Measurements from ENCODE around the gene PPM1N.

The PPM1N gene

GRCh38 chr19:45498411-45499195, at the start of gene PPM1N:
Gene PPM1N (plus strand): TSS chr19:45498443. CDS start chr19:45498473, 30 bp downstream.
- DNase-seq = peak; percentile 83 to 91

- no peak for DNase-seq
Observed at GRCh38 chr19:45448887-45449299, 49.4 kb upstream of the PPM1N start.

GRCh38 chr19:45450012-45450333, 48.3 kb upstream of the PPM1N start:
- no peak for DNase-seq

- no peak for DNase-seq
Observed at GRCh38 chr19:45451131-45451849, 47.0 kb upstream of the PPM1N start.

GRCh38 chr19:45451850-45452387, 46.3 kb upstream of the PPM1N start:
- DNase-seq = no peak

GRCh38 chr19:45455707-45456499, 42.3 kb upstream of the PPM1N start:
- no peak for DNase-seq

GRCh38 chr19:45456500-45456815, 41.8 kb upstream of the PPM1N start:
- no peak for DNase-seq

- no peak for DNase-seq
Observed at GRCh38 chr19:45457776-45458175, 40.5 kb upstream of the PPM1N start.

- no peak for DNase-seq
Observed at GRCh38 chr19:45460807-45461347, 37.4 kb upstream of the PPM1N start.

- DNase-seq = no peak
Observed at GRCh38 chr19:45462174-45462573, 36.1 kb upstream of the PPM1N start.

- DNase-seq = no peak
Observed at GRCh38 chr19:45463241-45463640, 35.0 kb upstream of the PPM1N start.

GRCh38 chr19:45464274-45464673, 34.0 kb upstream of the PPM1N start:
- DNase-seq = no peak

GRCh38 chr19:45464852-45465441, 33.3 kb upstream of the PPM1N start:
- no peak for DNase-seq

- DNase-seq = no peak
Observed at GRCh38 chr19:45467115-45467455, 31.2 kb upstream of the PPM1N start.

GRCh38 chr19:45467456-45468158, 30.6 kb upstream of the PPM1N start, which contains the start of gene FOSB:
Gene FOSB (plus strand): TSS chr19:45467996. CDS start chr19:45468587, 591 bp downstream.
- DNase-seq = peak; percentile 73 to 87

- DNase-seq = no peak
Observed at GRCh38 chr19:45468159-45468651, 30.0 kb upstream of the PPM1N start.

GRCh38 chr19:45468803-45469131, 29.5 kb upstream of the PPM1N start:
- peak in 1 of 2 experiments; percentile 32 for DNase-seq

- DNase-seq = peak; percentile 84 to 90
Observed at GRCh38 chr19:45469132-45469944, 28.9 kb upstream of the PPM1N start.

- DNase-seq = no peak
Observed at GRCh38 chr19:45469945-45470761, 28.1 kb upstream of the PPM1N start.

GRCh38 chr19:45470762-45471081, 27.5 kb upstream of the PPM1N start:
- DNase-seq = no peak
